ENCODE results near the gene SLC9A9.

The SLC9A9 gene

DNA sequence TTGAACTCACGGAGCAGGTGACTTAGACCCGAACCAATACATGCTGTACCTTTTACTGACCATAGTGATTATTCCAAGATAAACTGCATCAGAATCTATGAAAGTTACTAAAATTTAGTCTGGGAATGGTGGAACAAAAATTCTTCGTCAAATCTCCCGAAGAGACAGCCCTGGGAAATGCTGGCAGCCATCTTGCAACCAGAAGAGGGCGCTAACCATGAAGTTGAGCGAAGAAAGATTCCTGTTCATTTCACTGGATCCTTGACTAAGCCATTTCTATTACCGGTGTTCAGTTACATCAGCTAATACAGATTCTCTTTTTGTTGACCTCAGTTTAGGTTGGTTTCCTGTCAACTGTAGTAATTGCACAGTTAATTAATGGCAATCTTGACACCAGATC lies 199.6 kb downstream of the SLC9A9 start:
- no peak for DNase-seq (ENCODE audit: low spot score)

DNA sequence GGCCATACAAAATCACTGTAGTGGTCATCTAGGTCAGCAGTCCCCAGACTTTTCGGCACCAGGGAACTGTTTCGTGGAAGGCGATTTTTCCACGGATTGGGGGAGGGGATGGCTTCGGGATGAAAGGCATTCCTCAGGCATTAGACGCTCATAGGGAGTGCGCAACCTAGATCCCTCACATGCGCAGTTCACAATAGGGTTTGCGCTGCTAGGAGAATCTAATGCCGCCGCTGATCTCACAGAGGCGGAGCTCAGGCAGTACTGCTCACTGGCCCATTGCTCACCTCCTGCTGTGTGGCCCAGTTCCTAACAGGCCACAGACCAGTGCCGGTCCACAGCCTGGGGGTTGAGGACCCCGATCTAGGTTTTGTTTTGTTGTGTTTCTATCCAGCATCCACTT lies 200.1 kb downstream of the SLC9A9 start:
- no peak for DNase-seq (ENCODE audit: low spot score)

DNA sequence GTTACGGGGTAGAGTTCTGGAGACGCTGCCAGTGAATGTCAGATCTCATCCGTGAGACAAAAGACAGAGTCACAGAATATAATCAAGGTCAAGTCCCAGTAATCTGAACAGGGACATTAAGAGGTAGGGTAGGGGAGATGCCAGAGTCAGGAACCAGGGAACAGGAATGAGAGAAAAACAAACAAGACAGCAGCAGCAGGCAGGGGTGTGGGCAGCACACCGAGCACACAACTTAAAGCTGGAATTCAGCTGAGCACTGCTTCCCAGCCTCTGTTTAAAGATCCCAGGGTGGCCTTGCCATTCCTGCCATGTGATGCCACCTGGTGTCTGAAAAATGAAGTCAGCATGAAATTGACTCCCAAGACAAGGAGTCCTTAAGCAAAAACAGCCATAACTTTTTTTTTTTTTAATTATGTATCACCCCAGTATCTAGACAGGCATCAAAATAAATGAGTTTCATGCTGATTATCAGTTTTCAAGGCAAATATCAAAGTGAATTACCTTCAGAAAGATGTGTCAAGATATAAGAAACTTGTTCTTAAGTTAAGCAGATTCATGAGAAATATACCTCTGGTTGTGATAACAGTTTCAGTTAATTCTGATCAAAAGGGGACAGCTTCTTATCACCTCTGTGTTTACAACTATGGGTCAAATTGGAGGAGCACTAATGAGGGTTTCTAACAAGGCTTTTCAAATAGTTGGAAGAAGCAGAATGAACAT lies 203.7 kb downstream of the SLC9A9 start:
- peak; percentile 20 for DNase-seq (ENCODE audit: low spot score)

DNA sequence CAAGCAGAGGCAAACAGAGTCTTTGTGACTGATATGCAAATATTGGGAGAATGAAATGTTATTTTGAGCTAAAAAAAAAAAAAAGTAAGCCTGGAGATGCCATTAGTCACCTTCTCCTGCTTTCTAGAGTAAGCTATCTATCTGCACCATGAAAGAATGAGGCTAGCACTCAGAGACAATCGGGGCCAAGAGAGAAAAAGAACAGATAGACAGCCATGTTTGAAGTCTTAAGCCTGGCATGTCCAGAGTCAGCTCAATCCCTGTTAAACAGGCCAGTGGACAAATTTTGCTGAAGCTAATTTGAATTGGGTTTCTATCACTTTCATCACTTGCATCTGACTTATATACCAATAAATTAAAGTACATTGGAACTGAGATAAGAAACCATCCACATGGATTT lies 204.4 kb downstream of the SLC9A9 start:
- no peak for DNase-seq (ENCODE audit: low spot score)

DNA sequence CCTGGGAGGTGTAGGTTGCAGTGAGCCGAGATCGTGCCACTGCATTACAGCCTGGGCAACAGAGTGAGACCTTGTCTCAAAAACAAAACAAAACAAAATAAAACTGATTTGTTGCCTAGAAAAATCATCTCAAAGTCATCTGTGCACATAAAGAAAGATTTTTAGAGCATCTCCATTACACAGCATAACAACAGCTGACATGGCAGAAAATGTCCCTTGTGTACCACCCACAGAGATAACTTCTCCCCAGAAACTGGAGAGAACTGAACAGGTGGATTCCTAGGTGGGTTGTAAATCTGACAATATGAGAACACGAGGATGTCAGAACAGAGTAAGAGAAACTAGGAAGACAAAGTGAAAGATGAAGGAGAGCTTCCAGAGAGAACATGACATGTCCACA lies 207.5 kb downstream of the SLC9A9 start:
- DNase-seq (ENCODE audit: low spot score): no peak

DNA sequence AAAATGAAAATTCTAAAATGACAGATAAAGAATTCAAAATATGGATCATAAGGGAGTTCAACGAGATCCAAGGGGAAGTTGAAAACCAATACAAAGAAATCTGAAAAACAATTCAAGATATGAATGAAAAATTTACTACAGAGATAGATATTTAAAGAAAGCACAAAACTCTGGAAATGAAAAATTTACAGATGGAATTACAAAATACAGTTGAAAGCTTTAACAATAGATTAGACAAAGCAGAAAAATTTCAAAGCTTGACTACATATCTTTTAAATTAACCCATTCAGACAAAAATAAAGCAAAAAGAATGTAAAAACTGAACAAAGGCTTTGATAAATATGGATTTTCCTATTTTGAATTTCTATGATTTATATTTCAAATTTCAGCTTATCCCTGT lies 211.1 kb downstream of the SLC9A9 start:
- DNase-seq (ENCODE audit: low spot score): no peak

DNA sequence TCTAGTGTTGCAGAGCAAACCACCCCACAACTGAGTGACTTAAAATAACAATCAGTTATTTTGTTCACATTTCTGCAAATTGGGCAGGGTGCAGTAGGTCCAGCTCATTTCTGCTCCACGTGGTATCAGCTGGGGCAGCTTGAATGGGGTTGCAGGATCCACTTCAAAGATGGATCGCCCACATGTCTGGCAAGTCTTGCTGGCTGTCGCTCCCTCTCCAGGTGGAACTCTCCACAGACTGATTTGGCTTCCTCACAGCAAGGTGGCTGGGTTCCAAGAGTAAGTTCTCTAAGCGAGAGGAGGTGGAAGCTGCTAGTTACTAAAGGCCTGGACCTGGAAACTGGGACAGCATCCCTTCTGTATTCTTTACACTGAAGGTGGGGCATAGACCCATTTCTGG lies 213.3 kb downstream of the SLC9A9 start:
- DNase-seq (ENCODE audit: low spot score): peak; percentile 55

DNA sequence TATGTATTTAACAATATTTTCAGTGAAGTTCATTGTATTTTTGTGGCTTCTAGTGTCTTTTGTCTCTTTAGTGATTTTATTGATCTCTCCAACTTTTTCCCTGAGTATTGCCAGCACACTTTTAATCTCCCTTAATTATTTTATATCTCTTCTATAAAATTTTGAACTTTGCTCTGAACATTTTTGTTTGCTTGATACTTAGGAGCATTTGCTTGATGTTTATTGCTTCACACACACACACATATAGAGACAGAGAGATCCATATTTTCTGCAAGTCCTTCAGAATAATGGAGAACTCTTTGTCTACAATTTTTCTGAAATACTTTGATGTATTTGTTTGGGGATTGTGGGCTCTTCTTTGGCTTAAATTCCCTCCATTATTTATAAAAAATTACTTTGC lies 213.8 kb downstream of the SLC9A9 start:
- no peak for DNase-seq (ENCODE audit: low spot score)

DNA sequence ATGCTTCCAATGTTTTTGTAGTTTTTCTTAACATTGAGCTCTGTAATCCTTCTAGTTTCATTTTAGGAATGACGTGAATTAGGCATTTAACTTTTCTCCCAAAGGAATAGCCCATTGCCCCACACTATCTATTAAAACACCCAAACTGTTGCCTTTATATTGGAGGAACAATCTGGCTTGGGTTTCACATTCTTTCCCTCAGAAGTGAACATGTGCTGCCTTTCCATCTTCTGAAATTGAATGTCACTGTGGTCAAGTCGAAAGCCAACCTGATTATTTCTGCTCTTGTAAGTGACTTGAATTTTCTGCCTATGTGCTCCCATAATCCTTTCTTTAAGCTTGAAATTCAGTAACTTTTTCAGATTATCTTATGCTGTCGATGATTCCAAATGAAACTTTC lies 214.5 kb downstream of the SLC9A9 start:
- DNase-seq (ENCODE audit: low spot score): no peak

DNA sequence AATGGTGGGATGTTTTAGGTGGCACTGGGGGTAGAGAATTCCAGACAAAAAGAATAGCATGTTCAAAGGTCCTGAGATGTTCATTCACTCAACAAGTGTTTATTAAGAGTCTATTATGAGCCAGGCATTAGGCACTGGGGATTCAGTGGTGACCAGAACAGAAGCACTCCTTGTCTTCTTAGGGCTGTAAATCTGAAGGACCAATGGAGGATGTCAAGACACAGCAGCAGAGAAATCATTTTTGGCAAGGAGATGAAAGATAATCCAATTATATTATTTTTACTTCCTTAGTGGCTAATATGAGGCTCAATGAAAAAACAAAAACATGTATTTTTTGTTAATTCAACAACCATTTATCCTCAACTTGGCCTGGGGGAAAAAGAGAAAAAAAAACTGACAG lies 218.5 kb downstream of the SLC9A9 start:
- no peak for DNase-seq (ENCODE audit: low spot score)

DNA sequence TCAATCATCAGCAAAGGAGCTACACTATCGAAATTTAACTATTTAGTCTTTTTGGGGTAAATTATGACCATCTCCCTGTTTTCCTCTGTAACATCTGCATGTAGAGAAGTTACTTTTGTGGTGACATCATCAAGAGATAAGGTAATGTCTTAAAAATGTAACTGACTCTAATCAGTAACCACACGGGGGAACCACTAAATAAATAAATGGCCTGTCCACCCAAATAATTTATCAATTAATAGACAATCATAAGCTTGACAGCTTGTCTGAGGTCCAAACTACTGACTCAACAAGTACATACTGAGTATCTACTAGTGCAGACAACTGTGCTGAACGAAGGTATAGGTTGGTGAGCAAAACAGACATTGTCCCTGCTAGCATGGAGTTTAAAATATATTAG lies 219.3 kb downstream of the SLC9A9 start:
- no peak for DNase-seq (ENCODE audit: low spot score)

DNA sequence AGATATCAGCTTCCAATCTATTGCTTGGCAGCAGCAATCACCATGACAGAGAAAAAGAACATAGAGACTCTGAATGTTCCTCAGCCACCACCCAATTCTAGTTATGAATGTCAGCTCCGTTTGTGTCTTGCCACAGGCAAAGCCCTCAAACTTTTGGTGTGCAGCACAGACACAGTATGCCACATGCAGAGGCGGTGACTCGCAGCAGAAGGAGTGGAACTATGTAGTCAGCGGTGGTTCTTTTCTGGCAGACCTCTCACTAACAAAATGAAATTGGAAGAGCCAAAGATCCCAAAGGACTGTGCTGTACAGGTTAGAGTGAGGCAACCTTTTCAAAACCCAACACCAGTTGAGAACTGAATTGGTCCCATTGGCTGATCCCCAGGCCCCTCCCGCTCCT lies 220.9 kb downstream of the SLC9A9 start:
- DNase-seq (ENCODE audit: low spot score): no peak

DNA sequence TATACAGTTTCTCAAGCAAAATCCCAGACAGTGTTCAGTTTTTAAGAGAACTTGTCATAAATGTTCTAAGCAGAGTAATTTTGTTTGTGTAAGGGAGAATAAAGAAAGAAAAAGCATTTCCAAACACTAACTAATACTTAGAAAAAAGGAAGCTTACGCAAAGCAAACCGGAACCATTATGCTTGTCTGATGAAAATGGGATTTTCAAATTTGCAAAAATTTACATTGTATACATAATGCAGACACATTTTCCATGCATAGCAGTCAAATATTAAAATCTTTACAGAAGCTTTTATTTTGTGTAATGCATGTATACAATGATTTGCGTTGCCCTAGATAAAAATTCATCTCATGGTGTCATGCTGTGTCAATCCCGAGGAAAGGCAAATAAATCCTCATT lies 229.0 kb downstream of the SLC9A9 start:
- no peak for DNase-seq (ENCODE audit: low spot score)

DNA sequence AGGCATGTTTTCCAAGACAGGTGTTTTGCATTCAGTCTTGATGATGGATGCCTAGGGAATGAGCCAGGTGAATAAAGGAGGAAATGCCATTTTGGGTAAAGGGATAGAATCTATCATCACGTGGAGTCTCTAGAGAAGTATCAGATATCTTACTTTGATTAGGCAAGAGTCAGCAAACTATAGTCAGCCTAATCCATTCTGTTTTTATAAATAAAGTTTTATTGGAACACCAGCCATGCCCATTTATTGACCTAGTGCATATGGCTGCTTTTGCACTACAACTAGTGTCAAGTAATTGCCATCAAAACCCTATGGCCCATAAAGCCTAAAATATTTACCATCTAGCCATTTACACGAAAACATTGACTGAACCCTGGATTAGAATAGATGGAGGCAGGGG lies 231.2 kb downstream of the SLC9A9 start:
- no peak for DNase-seq (ENCODE audit: low spot score)

DNA sequence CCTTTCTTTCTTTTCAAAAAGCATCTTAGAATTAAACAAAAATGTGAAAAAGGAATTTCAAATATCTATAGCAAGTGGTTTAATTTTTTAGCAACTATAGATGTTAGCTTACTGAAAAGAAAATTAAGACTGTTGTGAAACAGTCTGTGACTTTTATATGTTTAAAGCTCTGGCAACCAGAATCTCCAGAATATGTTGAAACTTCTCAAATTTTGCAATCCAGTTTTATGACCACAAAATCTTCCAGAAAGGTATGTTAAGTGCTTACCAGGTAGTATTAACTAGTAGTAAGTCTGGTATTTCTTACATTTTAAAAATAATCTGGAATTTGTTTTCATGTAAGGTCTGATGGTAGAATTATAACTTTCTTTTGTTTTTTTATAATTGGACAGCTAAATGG lies 235.0 kb downstream of the SLC9A9 start:
- DNase-seq (ENCODE audit: low spot score): no peak

DNA sequence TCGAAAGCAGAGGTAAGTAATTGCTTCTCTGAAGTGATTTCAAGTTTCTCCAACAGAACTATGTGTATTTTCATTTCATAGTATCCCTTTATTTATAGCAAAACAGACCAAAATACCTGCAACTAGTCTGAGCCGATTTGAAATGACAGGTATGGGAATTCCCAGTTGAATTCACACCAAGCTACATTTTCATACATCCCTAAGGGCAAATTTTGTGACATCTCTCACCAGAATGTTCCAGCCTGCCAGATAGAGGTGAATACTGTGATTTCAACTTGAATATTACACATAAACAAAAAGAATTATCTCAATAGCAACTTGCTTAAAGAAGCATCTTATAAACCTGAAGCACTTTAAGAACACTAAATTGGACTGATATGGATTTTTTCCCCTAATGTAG lies 235.7 kb downstream of the SLC9A9 start:
- DNase-seq (ENCODE audit: low spot score): no peak

DNA sequence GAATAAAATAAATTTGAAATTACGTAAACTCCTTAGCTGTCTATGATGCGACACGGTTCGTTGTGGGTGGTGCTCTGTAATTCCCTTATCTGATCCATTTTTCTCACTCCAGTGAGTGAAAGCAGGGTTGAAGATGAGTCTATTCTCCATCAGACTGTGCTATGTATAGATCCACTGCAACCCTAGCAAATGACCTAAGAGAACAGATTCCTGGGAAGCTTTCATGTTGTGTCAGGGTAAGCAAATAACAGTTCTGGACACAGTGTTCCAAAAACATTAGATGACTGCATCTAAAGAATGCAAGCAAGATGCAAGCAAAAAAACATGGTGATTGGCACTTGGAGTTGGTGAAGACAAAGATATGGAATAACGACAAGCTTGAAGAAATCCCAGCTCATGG lies 239.3 kb downstream of the SLC9A9 start:
- DNase-seq (ENCODE audit: low spot score): no peak

DNA sequence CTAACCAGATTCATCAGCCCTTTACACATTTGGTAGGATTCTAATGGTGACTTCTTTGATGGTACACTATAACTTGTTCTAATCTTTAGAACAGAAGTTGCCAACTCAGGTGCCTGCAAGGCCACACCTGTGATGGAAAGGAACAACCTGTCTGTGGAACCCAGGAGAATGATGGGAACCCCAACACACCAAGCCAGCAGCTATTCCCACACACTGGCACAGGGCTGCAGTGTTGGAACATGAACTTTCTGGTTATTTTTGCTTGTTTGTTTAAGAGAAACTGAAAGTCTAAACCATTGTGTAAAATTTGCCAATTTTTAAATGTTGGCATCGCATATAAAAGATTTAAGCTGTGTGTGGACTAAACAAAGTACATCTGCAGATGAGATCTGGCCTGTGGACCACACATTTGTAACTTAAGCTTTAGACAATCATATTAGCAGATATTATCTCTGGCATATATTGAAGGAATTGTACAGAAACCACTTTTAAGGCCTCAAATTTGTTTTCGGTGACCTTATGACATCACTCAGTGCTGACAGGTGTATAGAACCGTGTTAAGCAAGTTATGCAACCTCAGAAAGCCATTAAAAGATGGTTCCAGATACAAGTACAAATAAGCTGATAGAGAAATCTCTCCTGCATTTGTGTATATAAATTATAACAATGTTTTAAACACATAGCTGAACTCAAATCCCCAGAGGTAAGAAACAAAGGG lies 242.9 kb downstream of the SLC9A9 start:
- no peak for DNase-seq (ENCODE audit: low spot score)

DNA sequence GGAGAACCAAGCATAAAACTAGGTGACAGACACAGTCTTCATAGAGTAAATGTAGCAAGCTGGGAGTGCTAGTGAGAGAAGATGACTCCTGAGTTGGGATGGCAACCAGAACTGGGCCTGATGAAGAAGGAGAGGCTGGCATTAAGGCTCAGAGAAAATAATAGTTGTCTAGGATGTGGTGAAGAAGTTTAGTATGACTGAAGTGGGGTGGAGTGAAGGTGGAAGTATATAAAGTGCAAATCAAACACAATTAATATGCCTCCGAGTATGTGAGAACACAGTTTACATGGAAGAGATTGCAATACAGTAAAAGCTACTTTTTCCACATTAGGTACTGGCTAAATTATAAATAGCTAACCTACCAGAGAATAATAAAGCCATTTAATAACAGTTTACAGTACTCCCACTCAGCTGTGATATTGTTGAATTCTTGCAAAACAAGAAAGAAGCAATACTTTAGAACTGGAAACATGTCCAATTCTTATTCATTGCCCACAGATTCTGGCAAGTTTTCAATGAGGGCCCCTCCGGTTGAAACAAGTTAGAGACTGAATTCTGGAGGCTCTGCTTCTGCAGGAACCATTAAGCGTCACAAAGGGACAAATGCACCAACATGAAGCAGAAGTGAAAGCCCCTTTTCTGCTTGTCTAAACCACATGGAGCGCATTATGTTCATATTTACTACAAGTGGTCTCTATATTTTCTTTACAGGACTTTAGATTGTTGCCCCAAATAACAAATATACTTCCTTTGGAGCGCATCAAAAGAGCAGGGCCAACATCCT lies 243.7 kb downstream of the SLC9A9 start:
- no peak for DNase-seq (ENCODE audit: low spot score)

DNA sequence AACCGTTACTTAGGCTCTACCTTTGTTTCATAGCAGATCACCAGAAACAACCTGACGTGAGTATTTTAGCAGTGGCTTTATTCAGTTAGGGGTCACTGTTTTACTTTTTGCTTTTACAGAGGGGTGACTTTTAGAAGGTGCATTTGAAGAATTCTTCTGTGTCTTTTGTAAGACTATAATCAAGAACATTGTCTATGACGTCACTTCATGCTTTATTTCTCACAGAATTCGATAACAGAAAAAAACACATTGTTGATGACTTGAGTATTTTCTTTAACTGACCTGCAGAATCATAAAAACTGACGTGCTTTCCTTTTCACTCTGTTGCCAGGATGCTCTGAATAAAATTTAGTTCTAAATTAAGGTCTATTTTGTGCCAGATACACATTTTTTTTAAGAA lies 244.5 kb downstream of the SLC9A9 start:
- DNase-seq (ENCODE audit: low spot score): no peak

DNA sequence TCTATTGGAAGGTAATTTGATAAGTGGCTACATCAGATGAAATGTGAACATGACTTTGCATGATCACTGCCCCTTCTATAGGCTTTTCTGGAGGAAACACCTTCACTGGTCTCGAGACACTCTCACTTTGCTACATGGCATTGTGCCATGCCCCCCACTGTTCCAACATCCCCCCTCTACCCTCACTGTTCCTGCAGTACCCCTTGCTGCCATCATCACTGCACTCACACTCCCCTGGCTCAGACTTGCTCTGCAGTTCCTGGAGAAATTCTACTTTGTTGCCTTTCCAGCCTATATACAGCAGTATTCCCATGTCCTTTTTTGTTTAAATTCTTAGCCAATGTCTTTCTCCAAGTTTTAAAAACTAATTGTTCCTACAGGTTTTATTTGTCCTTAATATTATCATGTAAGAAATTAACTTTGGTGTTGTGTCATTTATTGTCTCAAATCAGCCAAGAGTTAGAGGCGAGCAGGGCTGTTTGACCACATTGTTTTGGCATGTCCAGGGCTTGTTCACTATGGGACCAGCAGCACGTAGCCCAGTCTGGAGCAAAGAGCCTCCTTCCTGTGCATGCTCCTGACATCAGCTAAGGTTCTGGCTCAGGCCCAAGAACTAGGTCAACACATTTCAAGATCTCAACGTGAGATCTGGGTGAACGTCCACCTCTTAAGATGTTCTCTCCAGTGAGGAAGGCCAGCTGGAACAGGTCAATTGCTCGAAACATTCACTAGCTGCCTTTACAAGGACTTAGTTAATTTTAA lies 246.4 kb downstream of the SLC9A9 start:
- DNase-seq (ENCODE audit: low spot score): no peak

Data from cerebellar cortex (tissue), 1 donor.